NK-92 treated with Interleukin-12 subunit alpha and Interleukin-12 subunit beta, amount 100 ng/mL, for 24 hours (cell line): ENCODE data around the gene IRF3.
A peak's percentile ranks its signal among the peaks of the same experiment; 100 is the strongest.
"Not testable (repeated sequence)": the region's sequence is repeated elsewhere in the genome, so short reads cannot be mapped to it uniquely, and the experiment has no call there.

Experiments
- DNase-seq: peaks from one replicate; lab custom pipeline; 2025; lab: John Stamatoyannopoulos, UW

Gene IRF3

DNA sequence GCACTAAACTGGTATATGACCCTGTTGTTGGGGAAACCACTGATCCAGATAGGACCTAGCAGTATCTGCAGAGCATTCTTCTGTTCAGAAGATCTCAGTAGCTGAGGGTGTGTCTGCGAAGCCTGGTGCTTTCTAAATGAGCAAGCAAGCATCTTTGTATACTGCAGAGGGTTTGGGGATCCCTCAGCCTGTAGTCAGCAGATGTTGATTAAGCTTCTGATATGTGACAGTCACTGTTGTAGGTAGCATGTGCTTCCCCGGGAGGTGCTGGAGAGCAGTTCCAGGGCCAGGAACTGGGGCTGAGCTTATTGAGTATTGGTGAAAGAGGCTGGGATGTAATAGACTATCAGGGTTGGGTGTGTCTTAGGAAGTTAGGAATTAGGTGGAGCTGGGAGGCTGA, 22.2 kb downstream of the IRF3 start:
- no peak for DNase-seq

DNA sequence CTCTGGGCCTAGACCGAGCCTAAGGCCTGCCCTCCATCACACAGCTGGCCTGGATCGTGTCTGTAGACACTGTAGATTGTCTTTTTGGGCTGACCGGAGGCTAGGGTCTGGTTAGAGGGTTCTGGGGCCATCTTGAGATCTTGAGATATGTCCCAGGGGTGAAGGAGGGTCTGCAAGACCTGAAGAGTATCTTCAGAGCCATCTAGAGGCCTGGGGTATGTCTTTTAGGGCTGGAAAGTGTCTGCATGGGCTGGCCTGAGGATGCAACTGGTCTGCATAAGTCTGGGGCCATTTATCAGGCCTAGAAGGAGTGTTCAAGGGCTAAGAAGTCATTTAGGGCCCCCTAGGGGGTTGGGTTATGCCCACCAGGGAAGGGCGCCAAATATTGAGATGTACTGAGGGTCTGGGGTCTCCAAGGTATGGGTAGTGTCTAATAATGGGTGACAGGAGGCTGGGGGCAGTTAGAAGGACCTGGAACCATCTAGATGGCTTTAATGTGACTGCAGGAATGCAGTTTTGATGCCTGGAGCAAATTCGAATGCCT, 23.1 kb downstream of the IRF3 start:
- no peak for DNase-seq

DNA sequence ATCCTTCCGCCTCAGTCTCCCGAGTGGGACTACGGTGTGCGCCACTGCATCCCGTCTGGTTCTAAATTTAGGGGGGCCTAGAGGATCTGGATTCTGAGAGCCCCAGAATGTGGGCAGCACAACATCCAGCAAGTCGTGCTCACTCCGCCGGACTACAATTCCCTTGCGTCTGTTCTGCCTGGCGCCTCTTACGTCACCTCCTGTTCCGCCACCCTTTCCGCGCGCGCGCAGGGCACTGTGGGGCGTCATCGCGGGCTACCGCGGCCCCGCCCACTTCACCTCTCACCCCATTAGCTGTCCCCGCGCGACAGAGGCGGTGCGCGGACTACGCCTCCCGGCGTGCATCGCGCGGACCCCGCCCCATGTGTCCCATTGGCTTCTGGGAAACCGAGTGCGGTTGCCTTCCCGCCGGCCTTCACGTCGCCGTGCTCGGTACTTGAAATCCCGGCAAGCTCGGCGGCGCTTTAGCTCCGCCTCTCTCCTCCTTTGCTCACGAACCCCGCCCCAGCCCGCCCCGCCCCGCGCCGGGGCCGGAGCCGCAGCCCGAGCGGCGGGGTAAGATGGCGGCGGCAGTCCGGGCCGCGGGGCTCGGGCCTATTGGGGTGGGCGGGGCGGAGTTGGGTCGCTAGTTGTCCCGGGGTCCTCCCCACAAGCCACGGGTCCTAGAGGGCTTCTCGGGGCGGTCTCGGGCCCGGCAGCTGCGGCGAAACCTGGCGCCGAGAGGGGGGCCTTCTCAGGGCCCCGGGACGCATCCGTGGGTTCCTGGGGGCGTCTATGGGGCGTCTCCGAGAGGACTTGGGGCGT, 23.8 kb downstream of the IRF3 start, which contains the start of gene SCAF1:
TSS of gene SCAF1 (plus strand) at position 522 of the 804 bp plus-strand sequence. CDS start 2,818 bp downstream, outside the sequence.
- DNase-seq = peak; percentile 99

DNA sequence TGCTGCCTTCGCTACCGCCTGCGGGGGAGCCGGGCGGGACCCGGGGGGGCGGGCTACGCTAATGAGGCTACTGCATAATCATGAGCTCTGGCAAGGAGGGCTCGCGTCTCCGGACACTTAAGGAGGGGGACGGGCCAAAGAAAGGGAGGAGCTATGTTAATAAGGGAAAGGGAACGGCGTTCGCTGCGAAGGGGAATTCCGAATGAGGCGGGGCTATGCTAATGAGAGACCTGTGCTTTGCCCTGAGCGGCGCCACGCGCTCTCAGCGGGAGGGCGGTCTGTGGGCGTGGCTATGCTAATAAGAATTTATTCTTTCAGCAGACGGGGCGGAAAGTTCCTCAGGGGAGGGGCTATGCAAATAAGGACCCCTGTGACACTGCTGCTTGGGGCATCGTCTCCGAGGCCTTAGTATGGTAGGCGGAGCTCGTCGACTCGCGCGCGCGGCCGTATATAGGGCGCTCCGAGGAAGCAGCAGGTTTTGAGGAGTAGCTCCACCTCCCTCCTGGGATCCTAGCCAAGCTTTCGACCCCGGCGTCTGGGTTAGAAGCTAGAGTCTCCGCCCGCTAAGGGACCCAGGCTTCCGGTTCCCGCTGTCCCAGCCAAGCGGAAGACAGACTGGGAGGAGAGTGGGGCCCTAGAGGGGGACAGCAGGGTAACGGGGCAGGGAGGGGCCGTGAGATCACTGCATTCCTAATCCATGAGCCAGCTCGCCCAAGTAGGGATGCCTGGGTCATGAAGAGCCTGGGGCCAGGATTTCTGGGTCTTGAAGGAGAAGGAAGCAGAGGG, 25.4 kb downstream of the IRF3 start, which contains the start of gene RRAS:
TSS of gene RRAS (minus strand) at position 31 of the 786 bp plus-strand sequence. CDS start 45 bp downstream, outside the sequence.
- DNase-seq = peak; percentile 100

DNA sequence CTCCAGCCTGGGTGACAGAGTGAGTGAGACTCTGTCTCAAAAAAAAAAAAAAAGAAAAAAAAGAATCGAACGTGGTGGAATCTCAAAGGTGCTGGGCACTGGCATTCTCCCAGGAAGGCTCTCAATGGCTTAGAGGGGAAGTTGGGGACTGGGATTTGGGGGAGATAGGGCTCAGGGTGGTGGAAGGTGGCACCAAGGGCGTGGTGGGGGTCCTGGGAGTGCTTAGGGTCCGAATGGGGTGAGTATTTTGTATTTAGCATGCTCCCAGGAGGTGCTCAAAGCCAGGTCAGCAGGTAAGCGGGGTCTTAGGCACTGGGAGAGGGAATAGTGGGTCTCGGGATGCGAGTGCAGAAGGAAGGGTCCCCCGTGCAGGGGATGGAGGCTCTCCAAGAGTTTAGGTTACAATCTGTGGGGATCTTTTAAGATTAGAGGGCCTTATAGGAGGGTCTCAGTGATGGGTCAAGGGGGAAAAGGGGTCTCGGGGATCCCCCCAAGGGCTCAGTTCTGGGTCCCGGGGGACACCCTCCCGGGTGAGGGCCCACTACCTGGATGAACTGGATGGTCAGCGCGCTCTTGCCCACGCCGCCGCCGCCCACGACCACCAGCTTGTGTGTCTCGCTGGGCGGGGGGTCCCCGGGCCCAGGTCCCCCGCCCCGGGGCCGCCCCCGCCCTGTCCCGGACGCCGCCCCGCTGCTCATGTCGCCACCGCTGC, 26.1 kb downstream of the IRF3 start:
- no peak for DNase-seq

DNA sequence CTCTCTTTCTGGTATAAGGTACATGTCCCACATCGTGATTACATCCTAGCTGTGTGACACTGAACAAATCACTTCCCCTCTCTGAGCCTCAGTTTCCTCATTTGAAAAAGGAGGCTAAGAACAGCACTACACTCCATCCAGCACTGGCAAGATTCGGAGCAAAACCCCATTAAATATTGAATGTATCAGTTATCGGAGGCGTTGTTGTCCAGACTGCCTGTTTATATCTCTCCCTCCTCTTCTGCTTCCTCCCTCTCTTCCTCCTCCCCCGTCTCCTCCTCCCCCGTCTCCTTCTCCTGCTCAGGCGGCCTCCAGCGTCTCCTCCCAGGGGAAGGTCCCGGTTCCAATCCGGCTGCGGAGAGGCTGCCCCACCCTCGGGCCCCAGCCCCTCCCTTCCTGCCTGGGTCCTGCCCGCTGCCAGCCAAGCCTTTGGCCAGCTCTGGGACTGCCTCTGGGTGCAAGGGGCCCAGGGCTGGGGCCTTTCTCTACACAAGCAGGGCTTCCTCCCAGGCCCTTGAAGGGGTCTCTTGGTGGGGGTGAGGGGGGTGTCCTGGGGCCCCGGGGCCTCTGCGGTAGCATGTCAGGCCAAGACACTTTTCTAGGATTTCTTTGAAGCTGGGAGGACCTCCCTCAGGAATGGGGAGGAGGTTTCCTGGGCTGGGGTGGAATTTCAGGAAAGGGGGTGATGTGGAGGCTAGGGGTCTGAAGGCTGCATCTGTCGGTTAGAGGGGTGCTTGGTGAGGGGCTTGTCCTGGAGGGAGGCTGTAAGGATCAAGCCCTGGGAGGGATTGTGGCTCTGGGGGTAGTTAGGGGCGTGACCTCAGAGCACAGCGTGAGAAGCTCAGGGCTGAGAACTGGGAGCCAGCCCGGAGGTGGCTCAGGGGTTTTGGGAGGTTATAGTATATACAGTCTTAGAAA, 27.6 kb downstream of the IRF3 start:
- no peak for DNase-seq

DNA sequence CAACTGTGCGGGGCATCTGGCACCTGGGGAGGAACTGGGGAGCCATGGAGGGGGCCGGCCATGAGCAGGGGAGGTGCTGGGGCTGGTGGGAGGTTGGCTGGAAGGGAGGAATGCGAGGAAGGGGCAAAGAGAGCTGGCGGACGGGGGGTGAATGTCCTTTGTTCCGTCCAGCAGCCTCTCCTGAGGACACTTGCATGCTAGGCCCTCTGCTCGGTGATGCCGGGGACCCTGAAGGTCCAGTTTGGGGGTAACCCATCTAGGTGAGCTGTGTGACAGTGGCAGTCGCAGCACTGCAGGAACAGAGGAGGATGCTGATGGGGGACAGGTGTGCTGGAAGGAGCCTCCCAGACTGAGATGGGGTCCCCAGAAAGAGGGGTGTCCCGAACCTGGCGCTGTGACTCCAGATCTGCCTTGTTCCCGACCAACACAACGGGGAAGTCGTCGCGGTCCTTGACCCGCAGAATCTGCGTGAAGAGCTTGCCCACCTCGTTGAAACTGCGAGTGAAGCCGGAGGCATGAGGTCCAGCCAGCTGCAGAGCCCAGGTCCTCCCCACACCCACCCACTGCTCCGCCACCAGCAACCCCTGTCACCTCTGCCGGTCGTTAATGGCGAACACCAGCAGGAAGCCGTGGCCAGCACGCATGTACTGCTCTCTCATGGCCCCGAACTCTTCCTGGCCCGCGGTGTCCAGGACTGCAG, 29.3 kb downstream of the IRF3 start:
- DNase-seq = no peak

DNA sequence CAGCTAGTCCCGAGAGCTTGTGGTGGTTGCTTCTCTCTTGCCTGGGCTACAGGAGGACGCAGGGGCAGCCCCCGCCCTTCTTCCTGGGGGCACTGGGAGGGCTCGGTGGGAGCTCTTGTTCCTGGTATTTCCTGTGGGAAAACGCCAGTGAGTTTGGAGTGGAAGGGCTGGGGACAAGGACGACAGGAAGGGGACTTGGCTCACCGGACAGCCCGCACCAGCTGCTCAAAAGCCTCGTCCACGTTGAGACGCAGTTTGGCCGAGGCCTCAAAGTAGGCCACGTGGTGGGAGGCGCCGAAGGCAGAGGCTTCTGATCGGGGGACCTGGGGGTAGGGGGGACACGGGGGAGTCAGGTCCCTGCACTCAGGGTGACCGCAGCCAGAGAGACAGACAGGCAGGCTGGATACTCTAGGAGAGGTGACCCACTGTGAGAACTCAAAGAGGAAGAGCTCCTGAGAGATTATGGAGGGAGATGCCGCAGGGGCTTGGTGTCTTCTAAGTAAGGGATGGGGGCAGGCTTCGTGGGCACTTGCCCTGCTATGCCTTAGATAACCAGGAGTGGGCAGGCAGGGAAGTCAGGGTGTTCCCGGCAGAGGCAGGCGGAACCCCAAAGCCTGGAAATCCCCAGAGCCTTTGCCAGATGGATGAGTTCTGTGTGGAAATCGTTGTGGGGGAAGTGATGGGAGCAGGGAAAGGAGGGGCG, 30.0 kb downstream of the IRF3 start:
- no peak for DNase-seq

DNA sequence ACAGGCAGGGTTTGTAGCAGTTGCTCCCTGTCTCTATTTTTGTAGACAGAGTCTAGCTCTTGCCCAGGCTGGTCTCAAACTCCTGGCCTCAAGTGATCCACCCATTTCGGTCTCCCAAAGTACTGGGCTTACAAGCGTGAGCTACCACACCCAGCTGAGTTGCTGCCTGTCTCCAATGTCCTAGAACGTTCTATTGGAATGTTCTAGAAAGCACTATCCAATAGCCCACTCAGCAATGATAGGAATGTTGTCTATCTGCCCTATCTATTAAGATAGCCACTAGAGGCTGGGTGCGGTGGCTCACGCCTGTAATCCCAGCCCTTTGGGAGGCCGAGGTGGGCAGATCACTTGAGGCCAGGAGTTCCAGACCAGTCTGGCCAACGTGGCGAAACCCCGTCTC, 32.4 kb downstream of the IRF3 start:
- DNase-seq = not testable (repeated sequence)

DNA sequence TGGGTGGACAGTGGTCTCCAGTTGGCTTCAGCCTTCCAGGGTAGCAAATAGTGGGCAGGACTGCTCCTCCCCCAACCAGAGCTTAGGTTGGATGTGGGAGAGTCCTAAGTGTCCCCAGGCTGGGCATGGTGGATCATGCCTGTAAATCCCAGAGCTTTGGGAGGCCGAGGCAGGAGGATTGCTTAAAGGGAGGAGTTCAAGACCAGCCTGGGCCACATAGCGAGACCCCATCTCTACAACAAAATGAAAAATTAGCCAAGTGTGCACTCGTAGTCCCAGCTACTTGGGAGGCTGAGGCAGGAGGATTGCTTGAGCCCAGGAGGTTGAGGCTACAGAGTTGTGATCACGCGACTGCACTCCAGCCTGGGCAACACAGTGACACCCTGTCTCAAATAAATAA, 33.1 kb downstream of the IRF3 start:
- DNase-seq = no peak

DNA sequence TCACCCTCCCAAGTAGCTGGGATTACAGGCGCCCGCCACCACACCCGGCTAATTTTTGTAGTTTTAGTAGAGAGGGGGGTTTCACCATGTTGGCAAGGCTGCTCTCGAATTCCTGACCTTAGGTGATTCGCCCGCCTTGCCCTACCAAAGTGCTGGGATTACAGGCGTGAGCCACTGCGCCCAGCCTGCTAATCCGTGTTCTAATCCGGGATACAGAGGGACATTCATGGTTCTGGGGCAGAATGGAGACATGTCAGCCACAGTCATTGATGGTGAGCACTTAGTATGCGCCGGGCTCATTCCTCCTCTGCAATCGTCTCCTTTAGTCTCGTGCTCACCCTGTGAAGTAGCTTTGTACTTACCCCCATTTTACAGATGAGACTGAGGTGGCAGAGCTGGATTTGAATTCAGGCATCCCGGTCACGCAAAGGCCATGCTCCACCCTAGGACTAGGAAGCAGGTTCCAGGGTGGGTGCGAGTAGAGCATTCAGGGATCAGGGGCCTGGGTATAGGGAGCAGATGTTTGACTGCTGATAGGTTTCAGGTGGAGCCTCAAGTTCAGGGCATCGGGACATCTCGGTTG, 34.0 kb downstream of the IRF3 start:
- no peak for DNase-seq

DNA sequence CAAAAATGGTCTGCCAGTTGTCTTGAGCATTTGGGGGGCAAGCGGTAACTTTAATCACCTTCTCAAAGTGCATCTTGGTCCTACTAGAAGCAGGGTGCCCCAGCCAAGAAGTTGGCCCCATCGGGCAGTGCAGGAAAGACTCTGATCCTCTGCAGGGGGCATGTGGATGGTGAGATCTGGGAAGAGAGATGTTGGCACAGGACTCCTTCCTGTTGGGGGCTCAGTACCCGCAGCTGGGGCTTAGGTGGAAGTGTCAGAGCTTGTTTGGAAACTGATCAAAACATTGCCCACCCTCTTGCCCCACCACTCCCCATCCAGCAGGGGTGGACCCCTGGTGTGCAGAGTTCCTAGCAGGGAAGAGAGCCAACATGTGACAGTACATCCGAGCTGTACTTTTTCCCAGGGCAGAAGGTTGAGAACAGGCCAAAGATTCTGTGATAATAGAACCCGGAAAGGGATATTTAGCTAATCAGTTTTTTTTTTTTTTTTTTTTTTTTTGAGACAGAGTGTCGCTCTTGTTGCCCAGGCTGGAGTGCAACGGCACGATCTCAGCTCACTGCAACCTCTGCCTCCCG, 34.6 kb downstream of the IRF3 start:
- no peak for DNase-seq

DNA sequence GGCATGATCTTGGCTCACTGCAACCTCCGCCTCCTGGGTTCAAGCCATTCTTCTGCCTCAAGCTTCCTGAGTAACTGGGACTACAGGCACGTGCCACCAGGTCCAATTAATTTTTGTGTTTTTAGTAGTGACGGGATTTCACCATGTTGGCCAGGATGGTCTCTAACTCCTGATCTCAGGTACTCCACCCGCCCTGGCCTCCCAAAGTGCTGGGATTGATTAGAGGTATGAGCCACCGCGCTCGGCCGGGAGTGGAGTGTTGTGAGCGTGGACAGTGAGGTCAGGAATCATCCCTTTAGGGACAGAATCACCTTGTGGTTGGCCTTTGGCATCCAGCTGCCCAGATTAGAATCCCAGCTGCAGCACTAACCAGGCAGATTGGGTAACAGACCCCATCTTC, 36.0 kb downstream of the IRF3 start:
- DNase-seq = no peak

DNA sequence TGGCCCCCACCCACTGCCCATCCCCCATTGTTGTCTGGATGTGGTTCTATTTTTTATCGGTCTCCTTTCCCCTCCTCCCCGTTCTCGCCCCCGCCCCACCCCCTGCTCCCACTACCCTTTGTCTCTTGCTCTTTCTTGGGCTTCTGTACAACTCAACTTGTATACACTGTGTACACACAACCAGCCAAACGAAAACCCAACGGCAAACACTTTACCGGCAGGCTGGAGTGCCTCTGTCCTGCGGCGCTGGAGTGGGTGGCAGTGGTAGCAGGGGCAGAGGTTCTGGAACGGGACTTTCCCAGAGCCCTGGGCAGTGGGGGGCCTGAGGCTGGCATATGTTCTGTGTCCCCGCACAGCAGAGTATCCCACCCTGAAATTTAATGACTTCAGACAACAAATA, 39.4 kb downstream of the IRF3 start:
- DNase-seq = no peak

DNA sequence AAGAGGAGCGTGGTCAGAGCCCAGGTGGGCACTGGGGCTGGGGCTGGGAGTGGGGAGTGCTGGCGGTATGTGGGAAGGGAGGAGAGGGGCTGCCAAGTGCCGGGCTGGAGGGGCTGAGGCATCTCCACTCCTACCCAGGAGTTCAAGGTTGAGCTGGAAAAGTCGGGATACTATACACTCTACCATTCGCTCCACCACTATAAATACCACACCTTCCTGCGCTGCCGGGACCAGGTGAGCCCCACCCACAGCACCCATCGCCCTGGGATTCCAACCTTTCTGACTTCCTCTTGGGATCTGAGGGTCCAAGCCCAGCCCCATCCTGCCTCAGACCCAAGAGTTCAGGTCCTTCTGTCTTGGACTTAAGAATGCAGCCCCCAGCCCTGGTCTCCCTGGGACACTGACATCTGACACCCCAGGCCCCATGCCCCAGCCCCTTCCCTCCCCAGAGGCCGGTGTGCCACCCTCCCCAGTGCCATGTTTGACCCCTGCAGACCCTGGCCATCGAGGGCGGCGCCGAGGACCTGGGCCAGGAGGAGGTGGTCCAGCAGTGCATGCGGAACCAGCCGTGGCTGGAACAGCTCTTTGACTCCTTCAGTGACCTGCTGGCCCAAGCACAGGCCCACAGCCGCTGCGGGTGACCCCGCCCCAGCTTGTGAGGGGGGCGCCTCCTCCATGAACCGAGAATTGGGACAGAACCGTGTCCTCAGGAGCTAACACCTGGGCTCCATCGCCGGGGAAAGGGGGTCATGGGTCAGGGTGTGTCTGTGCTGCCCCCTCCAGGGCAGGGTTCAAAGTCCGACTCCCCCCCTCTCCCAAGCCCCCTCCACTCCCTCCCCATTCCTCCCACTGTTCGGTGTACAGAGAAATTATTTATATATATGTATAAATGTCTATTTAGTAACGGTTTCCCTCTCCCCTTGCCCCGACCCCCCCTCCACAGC, 40.4 kb downstream of the IRF3 start:
- no peak for DNase-seq

DNA sequence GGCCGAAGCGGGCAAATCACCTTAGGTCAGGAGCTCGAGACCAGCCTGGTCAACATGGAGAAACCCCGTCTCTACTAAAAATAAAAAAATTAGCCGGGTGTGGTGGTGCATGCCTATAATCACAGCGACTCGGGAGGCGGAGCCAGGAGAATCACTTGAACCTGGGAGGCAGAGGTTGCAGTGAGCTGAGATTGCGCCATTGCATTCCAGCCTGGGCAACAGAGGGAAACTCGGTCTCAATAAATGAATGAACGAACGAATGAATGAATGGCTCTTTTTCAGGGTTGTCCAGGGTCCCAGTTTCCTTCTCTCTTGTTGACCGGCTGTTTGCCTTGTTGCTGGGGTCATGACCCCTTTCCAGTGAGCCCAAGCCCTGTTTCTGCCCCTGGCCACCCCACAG, 47.8 kb downstream of the IRF3 start:
- DNase-seq = not testable (repeated sequence)

DNA sequence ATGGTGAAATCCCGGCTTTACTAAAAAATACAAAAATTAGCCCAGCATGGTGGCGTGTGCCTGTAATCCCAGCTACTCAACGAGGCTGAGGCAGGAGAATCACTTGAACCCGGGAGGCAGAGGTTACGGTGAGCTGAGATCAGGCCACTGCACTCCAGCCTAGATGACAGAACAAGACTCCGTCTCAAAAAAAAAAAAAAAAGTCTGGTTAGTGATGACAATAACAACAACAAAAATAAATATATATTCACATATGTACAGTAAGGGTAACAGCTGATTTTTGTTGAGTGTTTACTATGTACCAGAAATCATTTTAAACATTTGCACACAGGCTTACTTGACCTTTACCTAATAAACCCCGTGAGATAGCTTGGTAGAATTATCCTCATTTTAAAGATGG, 48.7 kb downstream of the IRF3 start:
- no peak for DNase-seq

DNA sequence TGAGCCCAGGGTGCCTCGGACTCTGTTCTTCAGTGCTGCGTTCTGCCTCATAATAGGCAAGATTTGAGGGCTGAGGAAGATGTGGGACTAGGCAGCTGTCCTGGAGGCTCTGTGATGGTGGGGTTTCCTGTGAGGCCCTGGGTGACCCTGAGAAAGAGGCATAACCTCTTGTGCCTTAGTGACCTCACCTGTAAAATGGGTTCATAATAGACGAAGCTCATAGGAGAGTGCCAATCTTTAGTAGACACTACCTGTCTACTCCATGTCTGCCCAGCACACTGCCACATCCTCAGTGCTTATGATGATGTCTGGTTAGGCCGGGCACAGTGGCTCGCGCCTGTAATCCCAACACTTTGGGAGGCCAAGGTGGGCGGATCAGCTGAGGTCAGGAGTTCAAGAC, 49.1 kb downstream of the IRF3 start:
- no peak for DNase-seq
